Epithelial cell of proximal tubule (primary cell): ENCODE results near the gene HOXD11. TPM values are rescaled to one million over a fixed set of nuclear protein-coding genes. Genes with fewer than 3 reads are reported as not detected.

ENCODE experiments used
- DNase-seq: peaks from one replicate; pipeline ENCODE4 v3.0.0-alpha.2; 2011; ENCODE audit warnings: low read depth
- H3K4me3 ChIP-seq: 2 replicates; pipeline ENCODE4 v1.5.1; 2011; ENCODE audit warnings: low read depth, mild to moderate bottlenecking, low read length
- total RNA-seq: library from RNA; depleted of rRNA; stranded (reverse); fragments of >200 nt; gene quantifications from 2 replicates; pipeline ENCODE4 v1.2.3, GENCODE V29; 2015
- TF ChIP-seq, protein P1 (sequence below): conservative IDR thresholded peaks from 2 replicates; pipeline ENCODE4 v1.5.1; 2012; ENCODE audit warnings: low read depth, mild to moderate bottlenecking, low read length

HOXD11 gene
- total RNA-seq, 1 donor from 2014 or later = 25.1 TPM

DNA sequence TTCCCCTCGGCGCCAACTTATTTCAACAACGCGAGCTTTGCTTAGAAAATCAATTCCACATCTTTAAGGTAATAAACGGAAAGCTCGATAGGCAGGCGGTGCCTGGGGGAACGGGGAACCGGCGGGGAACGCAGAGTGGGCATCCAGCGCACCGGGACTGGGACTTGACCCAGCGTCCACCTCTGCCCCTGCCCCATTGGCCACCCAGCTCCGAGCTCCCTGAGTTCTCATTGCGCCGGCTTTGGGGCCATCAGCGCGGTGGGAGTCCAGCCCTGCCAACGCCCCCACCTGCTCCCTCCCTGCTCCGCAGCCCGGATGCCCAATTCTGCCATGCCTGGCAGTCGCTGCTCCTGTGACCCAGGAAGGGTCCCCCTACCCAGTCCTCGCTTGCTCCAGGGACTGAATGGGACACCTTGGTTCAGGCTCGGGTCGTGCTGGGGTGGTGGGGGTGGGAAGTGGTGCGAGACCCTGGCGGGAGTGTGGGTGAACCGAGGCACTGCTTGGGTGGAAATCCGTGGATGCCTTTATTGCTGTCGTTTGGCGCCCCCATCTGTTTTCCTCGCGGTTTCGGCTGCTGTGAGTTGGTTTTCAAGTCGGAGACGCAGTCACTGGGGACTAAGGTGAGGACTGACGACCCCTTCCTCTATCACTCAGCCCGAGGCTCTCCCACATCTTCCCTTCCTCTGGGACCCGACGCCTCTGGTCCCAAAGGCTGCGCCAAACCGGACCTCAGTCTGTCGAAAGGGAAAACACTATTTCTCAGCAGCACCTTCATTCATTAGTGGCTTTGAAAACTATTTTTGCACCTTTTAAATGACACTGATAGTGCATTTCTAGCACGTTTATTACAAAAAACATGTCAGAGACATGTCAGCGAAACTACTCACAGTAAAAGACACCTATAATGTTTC, 21.0 kb upstream of the HOXD11 start:
- no peak overlapping the region for H3K4me3 ChIP-seq
- no peak for DNase-seq
- TF ChIP-seq, protein P1, sequence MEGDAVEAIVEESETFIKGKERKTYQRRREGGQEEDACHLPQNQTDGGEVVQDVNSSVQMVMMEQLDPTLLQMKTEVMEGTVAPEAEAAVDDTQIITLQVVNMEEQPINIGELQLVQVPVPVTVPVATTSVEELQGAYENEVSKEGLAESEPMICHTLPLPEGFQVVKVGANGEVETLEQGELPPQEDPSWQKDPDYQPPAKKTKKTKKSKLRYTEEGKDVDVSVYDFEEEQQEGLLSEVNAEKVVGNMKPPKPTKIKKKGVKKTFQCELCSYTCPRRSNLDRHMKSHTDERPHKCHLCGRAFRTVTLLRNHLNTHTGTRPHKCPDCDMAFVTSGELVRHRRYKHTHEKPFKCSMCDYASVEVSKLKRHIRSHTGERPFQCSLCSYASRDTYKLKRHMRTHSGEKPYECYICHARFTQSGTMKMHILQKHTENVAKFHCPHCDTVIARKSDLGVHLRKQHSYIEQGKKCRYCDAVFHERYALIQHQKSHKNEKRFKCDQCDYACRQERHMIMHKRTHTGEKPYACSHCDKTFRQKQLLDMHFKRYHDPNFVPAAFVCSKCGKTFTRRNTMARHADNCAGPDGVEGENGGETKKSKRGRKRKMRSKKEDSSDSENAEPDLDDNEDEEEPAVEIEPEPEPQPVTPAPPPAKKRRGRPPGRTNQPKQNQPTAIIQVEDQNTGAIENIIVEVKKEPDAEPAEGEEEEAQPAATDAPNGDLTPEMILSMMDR = peak; percentile 60

GRCh38 chr2:176087330-176088047, 19.6 kb upstream of the HOXD11 start:
- no peak for DNase-seq
- TF ChIP-seq, protein P1 = no peak
- H3K4me3 ChIP-seq = peak overlapping the region; percentile 39

DNA sequence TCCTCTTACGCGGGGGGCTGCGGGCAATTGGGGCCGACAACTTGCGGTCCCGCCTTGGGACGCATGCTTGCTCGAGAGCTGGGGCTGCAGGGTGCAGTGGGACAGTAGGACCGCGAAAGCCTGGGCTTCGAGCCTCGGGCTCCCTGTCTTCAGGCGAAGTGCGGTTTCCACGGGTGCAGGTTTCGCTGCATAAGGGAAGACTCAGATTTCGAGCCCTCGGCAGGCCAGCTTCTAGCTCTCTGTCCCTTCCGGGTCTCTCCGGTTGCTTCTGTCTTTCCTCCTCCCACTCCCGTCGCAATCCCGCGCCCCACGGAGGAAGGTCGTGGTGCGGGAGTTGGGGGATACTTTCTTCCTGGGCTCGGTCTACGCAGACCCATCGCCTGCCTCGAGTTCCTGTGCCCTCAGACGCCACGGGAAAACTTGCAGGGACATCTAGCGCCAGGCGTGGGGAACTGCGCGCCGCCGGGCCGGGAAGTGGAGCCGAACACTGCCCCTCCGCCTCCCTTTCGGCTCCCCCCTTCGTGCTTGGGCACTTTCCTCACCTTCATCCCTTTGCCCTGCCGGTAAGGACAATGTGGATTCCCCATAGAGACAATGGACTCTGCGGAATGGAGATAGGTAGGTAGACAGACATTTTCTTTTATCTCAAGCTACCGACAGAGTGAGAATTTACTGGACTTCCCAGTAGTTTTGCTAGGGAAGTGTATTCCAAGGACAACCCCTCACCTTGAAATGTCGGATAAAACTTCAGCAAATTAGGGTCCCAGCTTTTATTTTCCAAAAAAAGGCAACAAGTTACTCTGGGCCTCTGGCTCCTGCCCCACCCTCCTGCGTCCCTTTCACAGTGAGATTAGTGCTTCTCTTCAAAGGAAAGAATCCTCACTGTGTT, 18.8 kb upstream of the HOXD11 start:
- TF ChIP-seq, protein P1 = peak; percentile 72
- no peak for DNase-seq
- H3K4me3 ChIP-seq = peak overlapping the region; percentile 39

DNA sequence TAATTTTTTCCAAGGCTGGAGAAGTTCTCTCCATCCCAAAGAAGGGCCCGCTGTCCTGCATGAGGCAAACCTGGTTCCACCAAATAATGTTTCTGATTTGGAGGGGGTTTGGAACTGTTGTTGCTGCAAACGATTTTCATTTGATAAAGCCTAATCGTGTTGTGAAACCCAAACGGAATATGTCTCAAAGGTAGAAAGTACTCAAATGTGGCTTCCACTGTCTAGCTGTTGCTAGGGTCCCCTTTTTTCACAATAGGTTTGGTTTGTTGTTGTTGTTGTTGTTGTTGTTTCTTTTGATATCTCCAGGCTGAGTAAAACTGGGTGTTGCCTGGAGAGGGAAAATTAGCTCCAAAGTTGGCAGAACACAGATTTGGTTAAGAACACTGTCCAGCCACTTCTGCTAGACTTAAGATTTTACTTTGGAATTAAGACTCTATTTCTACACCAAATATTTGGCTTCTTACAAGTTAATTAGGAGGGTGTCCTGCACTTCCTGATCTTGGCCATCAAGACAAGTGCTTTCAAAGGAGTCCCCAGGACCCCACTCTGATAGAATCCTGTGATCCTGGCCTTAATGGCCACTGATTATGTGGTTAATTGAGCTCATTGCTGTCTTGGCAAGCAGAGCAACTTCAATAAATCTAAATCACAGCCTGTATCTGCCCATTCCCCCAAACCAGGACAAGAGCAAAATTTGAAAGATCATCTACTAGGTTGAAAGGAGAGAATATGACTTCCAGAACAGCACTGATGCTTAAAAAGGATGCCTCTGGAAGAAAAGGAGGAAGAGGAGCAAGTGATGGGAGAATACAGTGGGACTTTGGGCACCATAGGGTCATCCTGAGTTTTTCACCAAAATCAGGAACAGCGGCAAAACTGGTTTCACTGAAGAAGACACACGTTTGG, 17.9 kb upstream of the HOXD11 start:
- TF ChIP-seq, protein P1 = no peak
- DNase-seq = no peak
- no peak overlapping the region for H3K4me3 ChIP-seq

- no peak for DNase-seq
- H3K4me3 ChIP-seq = no peak overlapping the region
- TF ChIP-seq, protein P1 = no peak
These were observed 17.2 kb upstream of the HOXD11 start for GRCh38 chr2:176089843-176090395.
